CD14-positive monocyte (primary cell): ENCODE data around the gene ZNF524. TPM values are rescaled to one million over a fixed set of nuclear protein-coding genes. Genes with fewer than 3 reads are reported as not detected.
A peak's percentile ranks its signal among the peaks of the same experiment; 100 is the strongest.

ENCODE experiments used
- DNase-seq, 3 donors: peaks; one replicate each; pipeline ENCODE4 v3.0.0-alpha.2; 2011 to 2022
- H2AFZ ChIP-seq: 2 replicates; pipeline ENCODE4 v1.6.0; 2012; ENCODE audit warnings: mild to moderate bottlenecking, low read depth, low read length, inconsistent platforms; ENCODE audit not compliant: insufficient read depth, poor library complexity, severe bottlenecking
- H3K27ac ChIP-seq, 2 donors: 1 replicate in 1 of 2; 2 replicates in 1 of 2; pipeline ENCODE4 v1.5.1; 2012 to 2013; ENCODE audit warnings: low read length in 2 of 2, control low read depth in 1 of 2, inconsistent platforms in 1 of 2, low read depth in 1 of 2, mild to moderate bottlenecking in 1 of 2
- H3K27me3 ChIP-seq, 2 donors: one replicate each; pipeline versions ENCODE4 v1.6.0 to v1.6.1; 2011 to 2013; ENCODE audit warnings: low read length in 2 of 2; ENCODE audit not compliant: control insufficient read depth in 2 of 2, insufficient read depth in 2 of 2
- H3K36me3 ChIP-seq, 2 donors: replicated peaks in 1 of 2; 1 replicate in 1 of 2; 2 replicates in 1 of 2; pipeline versions ENCODE4 v1.5.1 to v1.6.1; 2012 to 2013; ENCODE audit warnings: low read length in 2 of 2, control low read depth in 1 of 2, inconsistent platforms in 1 of 2, mild to moderate bottlenecking in 1 of 2; ENCODE audit not compliant: insufficient read depth in 2 of 2, control insufficient read depth in 1 of 2
- H3K4me1 ChIP-seq, 2 donors: 1 replicate in 1 of 2; 2 replicates in 1 of 2; pipeline versions ENCODE4 v1.5.1 to v1.6.1; 2012 to 2013; ENCODE audit warnings: low read length in 2 of 2, control low read depth in 1 of 2, inconsistent platforms in 1 of 2, mild to moderate bottlenecking in 1 of 2, moderate library complexity in 1 of 2; ENCODE audit not compliant: insufficient read depth in 2 of 2, control insufficient read depth in 1 of 2
- H3K4me2 ChIP-seq: replicated peaks from 2 replicates; pipeline ENCODE3; 2012; ENCODE audit warnings: low read length, moderate library complexity, mild to moderate bottlenecking; ENCODE audit not compliant: poor library complexity, severe bottlenecking; ENCODE audit errors: extremely low read depth
- H3K4me3 ChIP-seq, 3 experiments: fragments of 200-600 bp in 1 of 3; sonication (generic) in 1 of 3; replicated peaks in 1 of 3; 1 replicate in 2 of 3; 2 replicates in 1 of 3; pipeline ENCODE4 v1.5.1; 2011 to 2013; ENCODE audit warnings: low read length in 3 of 3, mild to moderate bottlenecking in 3 of 3, control low read depth in 2 of 3, low read depth in 2 of 3, inconsistent platforms in 1 of 3, moderate library complexity in 1 of 3
- H3K79me2 ChIP-seq: 2 replicates; pipeline ENCODE4 v1.6.0; 2012; ENCODE audit warnings: mild to moderate bottlenecking, control low read depth, inconsistent platforms, low read length, moderate library complexity; ENCODE audit not compliant: insufficient read depth
- H3K9ac ChIP-seq: 2 replicates; pipeline ENCODE4 v1.6.0; 2017; ENCODE audit warnings: low read length, mild to moderate bottlenecking; ENCODE audit not compliant: insufficient read depth, poor library complexity, severe bottlenecking
- H3K9me3 ChIP-seq, 2 donors: replicated peaks in 1 of 2; 1 replicate in 1 of 2; 2 replicates in 1 of 2; pipeline versions ENCODE4 v1.5.1 to v1.6.1; 2012 to 2013; ENCODE audit warnings: low read length in 2 of 2, control low read depth in 1 of 2; ENCODE audit not compliant: control insufficient read depth in 1 of 2, insufficient read depth in 1 of 2
- H4K20me1 ChIP-seq: 2 replicates; pipeline ENCODE4 v1.6.0; 2012; ENCODE audit warnings: mild to moderate bottlenecking, low read length, control low read depth, moderate library complexity; ENCODE audit not compliant: insufficient read depth
- H3K27ac Mint-ChIP-seq, 7 donors: one replicate each; pipeline ENCODE4 v1.8.0; 2020; ENCODE audit warnings: mild to moderate bottlenecking in 7 of 7, mixed read lengths in 7 of 7, moderate library complexity in 6 of 7, inconsistent platforms in 2 of 7
- H3K27me3 Mint-ChIP-seq, 3 donors: one replicate each; pipeline ENCODE4 v1.8.0; 2021 to 2022; ENCODE audit warnings: low read depth in 3 of 3, mild to moderate bottlenecking in 3 of 3, mixed read lengths in 3 of 3, moderate library complexity in 3 of 3, inconsistent platforms in 1 of 3
- H3K36me3 Mint-ChIP-seq, 2 donors: one replicate each; pipeline ENCODE4 v1.8.0; 2020; ENCODE audit warnings: mixed read lengths in 2 of 2, inconsistent platforms in 1 of 2, mild to moderate bottlenecking in 1 of 2
- H3K4me1 Mint-ChIP-seq: one replicate; pipeline ENCODE4 v1.8.0; 2020; ENCODE audit warnings: mild to moderate bottlenecking, mixed read lengths
- H3K4me3 Mint-ChIP-seq, 2 donors: one replicate each; pipeline ENCODE4 v1.8.0; 2020; ENCODE audit warnings: mild to moderate bottlenecking in 2 of 2, mixed read lengths in 2 of 2, moderate library complexity in 1 of 2
- H3K9me3 Mint-ChIP-seq, 7 donors: one replicate each; pipeline ENCODE4 v1.8.0; 2020 to 2022; ENCODE audit warnings: mixed read lengths in 7 of 7, mild to moderate bottlenecking in 6 of 7, moderate library complexity in 6 of 7, inconsistent platforms in 2 of 7
- WGBS: methylation state at CpG from one replicate; pipeline ENCODE4 v1.1.5; 2013; ENCODE audit warnings: missing lambda C conversion rate; ENCODE audit not compliant: insufficient coverage; 5-methylcytosine and 5-hydroxymethylcytosine counted together
- intact Hi-C, 2 donors: fragments of 100-400 bp; cut with micrococcal nuclease; formaldehyde crosslinking; loops; one replicate each; pipeline versions ENCODE4 v1.15.0 to v1.15.1; 2023
- polyA plus RNA-seq, 3 donors: library from polyadenylated mRNA; depleted of rRNA in 1 of 3; unstranded in 2 of 3; stranded (reverse) in 1 of 3; fragments of 300-500 nt in 2 of 3; fragments of >200 nt in 1 of 3; fragmentation: Illumina TruSeq in 2 of 3; gene quantifications; 1 replicate in 2 of 3; 2 replicates in 1 of 3; pipeline ENCODE4 v1.2.3, GENCODE V29; 2012 to 2021
- TF ChIP-seq, protein P1 (sequence below): fragments of 200-600 bp; IDR thresholded peaks from one replicate; pipeline ENCODE4 v1.8.0; 2022; ENCODE audit warnings: antibody characterized with exemption, mild to moderate bottlenecking

The ZNF524 gene
- polyA plus RNA-seq, 3 donors, result 27.9 to 45.7 (median 41.8) TPM

DNA sequence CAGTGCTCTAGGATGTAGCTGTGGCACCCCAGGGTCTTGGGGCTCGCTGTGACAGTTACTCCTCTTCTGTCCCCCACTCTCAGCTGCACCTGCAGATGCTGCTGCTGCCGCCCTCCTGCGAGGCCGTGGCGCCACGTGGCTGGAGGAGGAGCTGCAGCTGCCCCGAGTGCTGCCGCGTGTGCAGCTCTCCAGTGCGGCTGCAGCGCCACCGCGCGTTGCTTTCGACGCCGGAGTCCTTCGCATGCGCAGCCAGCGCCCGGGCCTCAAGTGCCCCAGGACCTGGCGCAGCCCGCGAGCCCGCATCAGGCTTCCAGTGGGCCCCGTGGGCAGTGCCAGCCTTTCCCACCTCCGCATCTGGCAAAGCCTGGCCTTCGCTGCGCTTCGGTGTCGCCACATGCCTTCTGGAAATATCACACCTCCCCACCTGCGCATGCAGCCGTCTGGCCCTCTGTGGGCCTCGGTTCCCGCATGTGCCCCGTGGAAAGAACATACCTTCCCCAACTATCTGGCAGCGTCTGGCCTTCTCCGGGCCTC, 40.0 kb downstream of the ZNF524 start:
- Histone ChIP-seq H3K4me3 (peak overlapping the region; percentile 23 to 83 (median 71)), H3K27ac (peak overlapping the region; percentile 52 to 80), H3K79me2 (peaks cover 58% of the 10 kb centered on the region), H4K20me1 (peaks cover 16% of the 10 kb centered on the region), H3K4me1 (peaks cover 61 to 77% of the 10 kb centered on the region in 2 donors), H3K27me3 (peaks cover 0 to 5% of the 10 kb centered on the region in 2 donors), H2AFZ (peak overlapping the region; percentile 82), H3K9me3 (peaks cover 0 to 3% of the 10 kb centered on the region in 2 donors), H3K36me3 (peaks cover 6 to 7% of the 10 kb centered on the region in 2 donors), H3K9ac (peak overlapping the region; percentile 72), H3K4me2 (peak overlapping the region; percentile 96)
- peak; percentile 54 to 76 (median 60) for DNase-seq
- TF ChIP-seq, protein P1, sequence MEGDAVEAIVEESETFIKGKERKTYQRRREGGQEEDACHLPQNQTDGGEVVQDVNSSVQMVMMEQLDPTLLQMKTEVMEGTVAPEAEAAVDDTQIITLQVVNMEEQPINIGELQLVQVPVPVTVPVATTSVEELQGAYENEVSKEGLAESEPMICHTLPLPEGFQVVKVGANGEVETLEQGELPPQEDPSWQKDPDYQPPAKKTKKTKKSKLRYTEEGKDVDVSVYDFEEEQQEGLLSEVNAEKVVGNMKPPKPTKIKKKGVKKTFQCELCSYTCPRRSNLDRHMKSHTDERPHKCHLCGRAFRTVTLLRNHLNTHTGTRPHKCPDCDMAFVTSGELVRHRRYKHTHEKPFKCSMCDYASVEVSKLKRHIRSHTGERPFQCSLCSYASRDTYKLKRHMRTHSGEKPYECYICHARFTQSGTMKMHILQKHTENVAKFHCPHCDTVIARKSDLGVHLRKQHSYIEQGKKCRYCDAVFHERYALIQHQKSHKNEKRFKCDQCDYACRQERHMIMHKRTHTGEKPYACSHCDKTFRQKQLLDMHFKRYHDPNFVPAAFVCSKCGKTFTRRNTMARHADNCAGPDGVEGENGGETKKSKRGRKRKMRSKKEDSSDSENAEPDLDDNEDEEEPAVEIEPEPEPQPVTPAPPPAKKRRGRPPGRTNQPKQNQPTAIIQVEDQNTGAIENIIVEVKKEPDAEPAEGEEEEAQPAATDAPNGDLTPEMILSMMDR, result peak; percentile 67
- peaks cover 19% of the 10 kb centered on the region in 2 donors for H3K36me3 Mint-ChIP-seq
- 30% methylated on average over 38 of the region's 38 CpGs for WGBS
- H3K27ac Mint-ChIP-seq, result peak overlapping the region; percentile 46 to 89 (median 71)
- intact Hi-C loops, result loop anchor here in 1 of 2 donors (5.0 kb wide), 1 partner anchor 33 kb away; the partner anchor contains the start of gene ZNF865
- H3K9me3 Mint-ChIP-seq, result peaks cover 0 to 7% (median 3%) of the 10 kb centered on the region in 7 donors
- H3K4me1 Mint-ChIP-seq, result peaks cover 72% of the 10 kb centered on the region
- H3K4me3 Mint-ChIP-seq, result peak overlapping the region; percentile 84 to 88
- peaks cover 4 to 20% (median 20%) of the 10 kb centered on the region in 3 donors for H3K27me3 Mint-ChIP-seq

DNA sequence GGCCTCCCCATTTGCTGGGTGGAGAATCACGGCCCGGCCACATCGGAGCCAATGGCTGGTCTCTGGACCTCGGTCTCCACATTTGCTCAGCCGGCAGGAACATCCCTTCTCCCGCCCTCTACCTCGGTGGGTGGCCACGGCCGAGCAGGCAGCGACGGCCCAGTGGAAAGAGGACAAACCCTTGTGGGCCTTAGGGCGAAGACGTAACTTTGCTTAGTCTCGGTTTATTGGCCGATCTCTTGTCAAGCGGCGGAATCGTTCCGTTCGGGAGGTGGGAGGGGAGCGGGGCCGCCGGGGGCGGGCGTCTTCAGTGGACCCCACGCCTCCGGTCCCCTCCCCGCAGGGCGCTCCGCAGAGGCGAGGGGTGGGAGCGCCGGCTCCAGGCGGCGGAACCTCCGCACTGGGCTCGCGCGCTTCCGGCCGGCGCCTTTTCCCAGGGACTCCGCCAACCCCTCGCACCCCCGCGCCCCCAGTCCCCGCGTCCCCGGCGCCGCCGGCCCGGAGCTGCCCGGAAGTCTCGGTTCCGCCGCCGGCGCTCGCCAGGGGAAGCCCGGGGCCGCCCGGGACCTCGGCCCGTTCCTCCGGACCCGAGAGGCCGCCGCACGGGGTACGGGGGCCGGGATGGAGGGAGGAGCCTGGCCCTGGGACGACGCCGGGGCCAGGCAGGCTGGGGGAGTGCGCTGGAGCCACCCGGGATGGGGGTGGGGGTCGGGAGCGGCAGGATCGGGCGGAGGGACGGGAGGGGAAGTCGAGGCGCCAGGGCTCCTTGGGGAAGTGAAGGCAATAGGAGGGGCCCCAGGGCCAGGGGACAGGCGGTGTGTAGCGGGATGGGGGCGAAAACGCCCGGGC, 40.7 kb downstream of the ZNF524 start, which contains the start of gene ZNF580:
Gene ZNF580 (plus strand): TSS at position 426 of the 849 bp plus-strand sequence. CDS start 1,507 bp downstream, outside the sequence.
- WGBS, result under 1% methylated on average over 72 of the region's 89 CpGs

More for the DNA sequence above, 40.7 kb downstream of the ZNF524 start, which contains the start of gene ZNF580:
- H3K27me3 ChIP-seq, result peaks cover 0 to 5% of the 10 kb centered on the region in 2 donors
- DNase-seq, result peak; percentile 36 to 47 (median 42)
- H3K4me2 ChIP-seq, result peak within 1 kb of the TSS; percentile 96
- Mint-ChIP-seq H3K4me1 (peaks cover 70% of the 10 kb centered on the region), H3K4me3 (peak within 1 kb of the TSS; percentile 88 to 97), H3K27me3 (peaks cover 4 to 20% (median 20%) of the 10 kb centered on the region in 3 donors), H3K9me3 (peaks cover 0 to 7% (median 3%) of the 10 kb centered on the region in 7 donors), H3K27ac (peak within 1 kb of the TSS; percentile 67 to 89 (median 78)), H3K36me3 (peaks cover 26% of the 10 kb centered on the region in 2 donors)
- H2AFZ ChIP-seq, result peak within 1 kb of the TSS; percentile 82
- peaks cover 16% of the 10 kb centered on the region for H4K20me1 ChIP-seq
- peak within 1 kb of the TSS; percentile 67 to 83 (median 71) for H3K4me3 ChIP-seq
- TF ChIP-seq, protein P1, result no peak
- H3K9me3 ChIP-seq, result peaks cover 0 to 3% of the 10 kb centered on the region in 2 donors
- H3K27ac ChIP-seq, result peak within 1 kb of the TSS; percentile 60 to 80
- H3K4me1 ChIP-seq, result peaks cover 54 to 71% of the 10 kb centered on the region in 2 donors
- peaks cover 55% of the 10 kb centered on the region for H3K79me2 ChIP-seq
- H3K36me3 ChIP-seq, result peaks cover 11 to 13% of the 10 kb centered on the region in 2 donors
- H3K9ac ChIP-seq, result peak within 1 kb of the TSS; percentile 72
- intact Hi-C loops, result loop anchor here in 1 of 2 donors (5.0 kb wide), 1 partner anchor 34 kb away; the partner anchor contains the start of gene ZNF865
